ENCODE data around the gene ABCG8. TPM values are rescaled to one million over a fixed set of nuclear protein-coding genes. Genes with fewer than 3 reads are reported as not detected.
A peak's percentile ranks its signal among the peaks of the same experiment; 100 is the strongest.

ABCG8 gene
- total RNA-seq, 2 experiments from 2014 or later, result not detected

GRCh38 chr2:43841949-43842865 is 3.4 kb downstream of the ABCG8 start:
- DNase-seq, result no peak
- Mint-ChIP-seq H3K4me3 (no peak overlapping the region), H3K27me3 (no peaks in the 10 kb centered on the region), H3K4me1 (no peaks in the 10 kb centered on the region), H3K36me3 (no peaks in the 10 kb centered on the region), H3K27ac (no peak overlapping the region), H3K9me3 (no peaks in the 10 kb centered on the region)

GRCh38 chr2:43842866-43843226 is 4.1 kb downstream of the ABCG8 start:
- H3K36me3 Mint-ChIP-seq, result no peaks in the 10 kb centered on the region
- no peak for DNase-seq
- H3K27ac Mint-ChIP-seq, result no peak overlapping the region
- no peaks in the 10 kb centered on the region for H3K27me3 Mint-ChIP-seq
- no peak overlapping the region for H3K4me3 Mint-ChIP-seq
- H3K9me3 Mint-ChIP-seq, result no peaks in the 10 kb centered on the region
- no peaks in the 10 kb centered on the region for H3K4me1 Mint-ChIP-seq

- H3K27me3 Mint-ChIP-seq, result no peaks in the 10 kb centered on the region
- H3K9me3 Mint-ChIP-seq, result no peaks in the 10 kb centered on the region
- no peak overlapping the region for H3K4me3 Mint-ChIP-seq
- H3K4me1 Mint-ChIP-seq, result no peaks in the 10 kb centered on the region
- no peaks in the 10 kb centered on the region for H3K36me3 Mint-ChIP-seq
- H3K27ac Mint-ChIP-seq, result no peak overlapping the region
- no peak for DNase-seq
Measured at GRCh38 chr2:43845181-43845580, 6.4 kb downstream of the ABCG8 start.

- no peak for DNase-seq
- no peak overlapping the region for H3K4me3 Mint-ChIP-seq
- H3K4me1 Mint-ChIP-seq, result no peaks in the 10 kb centered on the region
- peaks cover 4% of the 10 kb centered on the region for H3K27me3 Mint-ChIP-seq
- H3K9me3 Mint-ChIP-seq, result no peaks in the 10 kb centered on the region
- no peaks in the 10 kb centered on the region for H3K36me3 Mint-ChIP-seq
- H3K27ac Mint-ChIP-seq, result no peak overlapping the region
Measured at GRCh38 chr2:43846140-43846793, 7.5 kb downstream of the ABCG8 start.

- Mint-ChIP-seq H3K4me1 (no peaks in the 10 kb centered on the region), H3K27ac (no peak overlapping the region)
- no peak for DNase-seq
Measured at GRCh38 chr2:43848214-43848613, 9.4 kb downstream of the ABCG8 start.

GRCh38 chr2:43851011-43851980 is 12.5 kb downstream of the ABCG8 start:
- Mint-ChIP-seq H3K4me1 (no peaks in the 10 kb centered on the region), H3K36me3 (no peaks in the 10 kb centered on the region), H3K27ac (no peak overlapping the region), H3K4me3 (no peak overlapping the region), H3K27me3 (peaks cover 31% of the 10 kb centered on the region), H3K9me3 (no peaks in the 10 kb centered on the region)
- no peak for DNase-seq

More at GRCh38 chr2:43848214-43848613, 9.4 kb downstream of the ABCG8 start:
- Mint-ChIP-seq H3K9me3 (no peaks in the 10 kb centered on the region), H3K36me3 (no peaks in the 10 kb centered on the region), H3K27me3 (peaks cover 11% of the 10 kb centered on the region), H3K4me3 (no peak overlapping the region)

GRCh38 chr2:43852196-43852730 is 13.5 kb downstream of the ABCG8 start:
- Mint-ChIP-seq H3K4me1 (no peaks in the 10 kb centered on the region), H3K9me3 (no peaks in the 10 kb centered on the region), H3K27ac (no peak overlapping the region), H3K27me3 (peaks cover 39% of the 10 kb centered on the region), H3K4me3 (no peak overlapping the region), H3K36me3 (no peaks in the 10 kb centered on the region)
- DNase-seq, result no peak

GRCh38 chr2:43853141-43854081 is 14.6 kb downstream of the ABCG8 start:
- Mint-ChIP-seq H3K9me3 (no peaks in the 10 kb centered on the region), H3K4me3 (no peak overlapping the region), H3K27ac (no peak overlapping the region), H3K27me3 (peaks cover 50% of the 10 kb centered on the region), H3K4me1 (no peaks in the 10 kb centered on the region), H3K36me3 (no peaks in the 10 kb centered on the region)
- no peak for DNase-seq

GRCh38 chr2:43854671-43855070 is 15.9 kb downstream of the ABCG8 start:
- H3K4me3 Mint-ChIP-seq, result no peak overlapping the region
- no peak for DNase-seq
- peaks cover 62% of the 10 kb centered on the region for H3K27me3 Mint-ChIP-seq
- H3K36me3 Mint-ChIP-seq, result no peaks in the 10 kb centered on the region
- no peak overlapping the region for H3K27ac Mint-ChIP-seq
- H3K9me3 Mint-ChIP-seq, result no peaks in the 10 kb centered on the region
- H3K4me1 Mint-ChIP-seq, result no peaks in the 10 kb centered on the region

GRCh38 chr2:43855292-43855691 is 16.5 kb downstream of the ABCG8 start:
- Mint-ChIP-seq H3K9me3 (no peaks in the 10 kb centered on the region), H3K27me3 (peaks cover 65% of the 10 kb centered on the region), H3K36me3 (no peaks in the 10 kb centered on the region), H3K27ac (no peak overlapping the region), H3K4me1 (no peaks in the 10 kb centered on the region), H3K4me3 (no peak overlapping the region)
- no peak for DNase-seq

- no peaks in the 10 kb centered on the region for H3K4me1 Mint-ChIP-seq
- no peaks in the 10 kb centered on the region for H3K36me3 Mint-ChIP-seq
- no peak for DNase-seq
- no peak overlapping the region for H3K27ac Mint-ChIP-seq
- H3K4me3 Mint-ChIP-seq, result no peak overlapping the region
- peaks cover 48% of the 10 kb centered on the region for H3K27me3 Mint-ChIP-seq
- no peaks in the 10 kb centered on the region for H3K9me3 Mint-ChIP-seq
Measured at GRCh38 chr2:43872151-43872550, 33.4 kb downstream of the ABCG8 start.

- no peak overlapping the region for H3K4me3 Mint-ChIP-seq
- no peaks in the 10 kb centered on the region for H3K36me3 Mint-ChIP-seq
- H3K27ac Mint-ChIP-seq, result no peak overlapping the region
- no peaks in the 10 kb centered on the region for H3K9me3 Mint-ChIP-seq
- H3K4me1 Mint-ChIP-seq, result peaks cover 3% of the 10 kb centered on the region
- H3K27me3 Mint-ChIP-seq, result peaks cover 26% of the 10 kb centered on the region
- no peak for DNase-seq
Measured at GRCh38 chr2:43874776-43875451, 36.1 kb downstream of the ABCG8 start.

GRCh38 chr2:43877782-43878464 is 39.2 kb downstream of the ABCG8 start:
- Mint-ChIP-seq H3K27ac (no peak overlapping the region), H3K9me3 (no peaks in the 10 kb centered on the region), H3K4me3 (no peak overlapping the region), H3K36me3 (no peaks in the 10 kb centered on the region), H3K4me1 (peaks cover 3% of the 10 kb centered on the region), H3K27me3 (peaks cover 19% of the 10 kb centered on the region)
- peak; percentile 65 for DNase-seq
